Measurements from ENCODE around the gene MRPS26. TPM values are rescaled to one million over a fixed set of nuclear protein-coding genes. Genes with fewer than 3 reads are reported as not detected.

The MRPS26 gene
- total and polyA plus RNA-seq, 2 of the 13 experiments (the other 11 are each of a cell fraction or from before 2014, with no cell fraction given): 89.8 to 187 TPM

DNA sequence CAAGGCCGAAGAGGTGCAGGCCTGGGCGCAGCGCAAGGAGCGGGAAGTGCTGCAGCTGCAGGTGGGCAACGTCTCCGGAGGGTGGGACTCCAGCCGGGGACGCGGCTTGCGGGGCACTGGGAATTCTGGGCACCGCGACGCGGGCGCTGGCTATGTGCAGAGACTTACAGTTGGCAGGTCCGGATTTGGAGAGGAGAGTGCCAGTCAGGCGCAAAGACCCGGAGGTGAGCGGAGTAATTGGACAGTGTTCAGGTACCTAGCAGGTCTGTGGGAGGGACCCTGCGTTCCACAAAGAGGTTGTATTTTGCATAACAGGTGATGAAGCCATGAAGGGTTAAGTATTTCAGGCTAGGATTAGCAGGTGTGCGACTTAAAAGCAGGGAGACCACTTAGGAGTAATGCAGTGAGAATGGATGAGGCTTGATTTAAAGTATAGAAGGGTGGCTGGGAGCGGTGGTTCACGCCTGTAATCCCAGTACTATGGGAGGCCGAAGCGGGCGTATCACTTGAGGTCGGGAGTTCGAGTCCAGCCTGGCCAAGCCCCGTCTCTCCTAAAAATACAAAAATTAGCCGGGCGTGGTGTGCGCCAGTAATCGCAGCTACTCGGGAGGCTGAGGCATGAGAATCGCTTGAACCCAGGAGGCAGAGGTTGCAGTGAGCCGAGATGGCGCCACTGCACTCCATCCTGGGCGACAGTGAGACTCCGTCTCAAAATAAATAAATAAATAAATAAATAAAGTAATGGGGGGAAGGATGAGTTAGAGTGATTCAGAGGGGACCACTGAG lies 1.0 kb downstream of the MRPS26 start (continued):
- TF ChIP-seq TRAFD1 (CRISPR knock-in tag; IDR thresholded peaks at IDR 0.05; ENCODE audit: borderline replicate concordance) (no peak), REL (CRISPR knock-in tag; conservative IDR thresholded peaks at IDR 0.05) (no peak), ZNF468 (CRISPR knock-in tag; IDR thresholded peaks at IDR 0.05) (no peak), THYN1 (CRISPR knock-in tag; IDR thresholded peaks at IDR 0.05; ENCODE audit: borderline replicate concordance, low read depth) (no peak), ZFP1 (CRISPR knock-in tag; IDR thresholded peaks at IDR 0.05) (no peak), NCOA1 (CRISPR knock-in tag; IDR thresholded peaks at IDR 0.05) (peak; percentile 79; the same call in 1 of the 2 replicates), RBAK (CRISPR knock-in tag; IDR thresholded peaks at IDR 0.05) (no peak), ZKSCAN1 (IDR thresholded peaks at IDR 0.05; ENCODE audit: low read length) (no peak), AGO2 (optimal IDR thresholded peaks at IDR 0.05; ENCODE audit: low read depth, low read length) (no peak), MEF2D (CRISPR knock-in tag; IDR thresholded peaks at IDR 0.05) (no peak), ZFX (CRISPR knock-in tag; IDR thresholded peaks at IDR 0.05; ENCODE audit: low read depth) (no peak), ZNF737 (CRISPR knock-in tag; IDR thresholded peaks at IDR 0.05; ENCODE audit: borderline replicate concordance) (no peak; the same call in 1 of the 2 replicates), ZNF792 (CRISPR knock-in tag; IDR thresholded peaks at IDR 0.05) (no peak), MTA3 (CRISPR knock-in tag; IDR thresholded peaks at IDR 0.05) (no peak), GMEB1 (CRISPR knock-in tag; IDR thresholded peaks at IDR 0.05; ENCODE audit: borderline replicate concordance) (no peak), ZBTB7B (CRISPR knock-in tag; IDR thresholded peaks at IDR 0.05) (no peak), ZBTB10 (CRISPR knock-in tag; IDR thresholded peaks at IDR 0.05; ENCODE audit: borderline replicate concordance) (no peak)
- TF ChIP-seq, protein P1, sequence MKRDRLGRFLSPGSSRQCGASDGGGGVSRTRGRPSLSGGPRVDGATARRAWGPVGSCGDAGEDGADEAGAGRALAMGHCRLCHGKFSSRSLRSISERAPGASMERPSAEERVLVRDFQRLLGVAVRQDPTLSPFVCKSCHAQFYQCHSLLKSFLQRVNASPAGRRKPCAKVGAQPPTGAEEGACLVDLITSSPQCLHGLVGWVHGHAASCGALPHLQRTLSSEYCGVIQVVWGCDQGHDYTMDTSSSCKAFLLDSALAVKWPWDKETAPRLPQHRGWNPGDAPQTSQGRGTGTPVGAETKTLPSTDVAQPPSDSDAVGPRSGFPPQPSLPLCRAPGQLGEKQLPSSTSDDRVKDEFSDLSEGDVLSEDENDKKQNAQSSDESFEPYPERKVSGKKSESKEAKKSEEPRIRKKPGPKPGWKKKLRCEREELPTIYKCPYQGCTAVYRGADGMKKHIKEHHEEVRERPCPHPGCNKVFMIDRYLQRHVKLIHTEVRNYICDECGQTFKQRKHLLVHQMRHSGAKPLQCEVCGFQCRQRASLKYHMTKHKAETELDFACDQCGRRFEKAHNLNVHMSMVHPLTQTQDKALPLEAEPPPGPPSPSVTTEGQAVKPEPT (CRISPR knock-in tag; IDR thresholded peaks at IDR 0.05; ENCODE audit: low read depth): no peak
- TF ChIP-seq, protein P2, sequence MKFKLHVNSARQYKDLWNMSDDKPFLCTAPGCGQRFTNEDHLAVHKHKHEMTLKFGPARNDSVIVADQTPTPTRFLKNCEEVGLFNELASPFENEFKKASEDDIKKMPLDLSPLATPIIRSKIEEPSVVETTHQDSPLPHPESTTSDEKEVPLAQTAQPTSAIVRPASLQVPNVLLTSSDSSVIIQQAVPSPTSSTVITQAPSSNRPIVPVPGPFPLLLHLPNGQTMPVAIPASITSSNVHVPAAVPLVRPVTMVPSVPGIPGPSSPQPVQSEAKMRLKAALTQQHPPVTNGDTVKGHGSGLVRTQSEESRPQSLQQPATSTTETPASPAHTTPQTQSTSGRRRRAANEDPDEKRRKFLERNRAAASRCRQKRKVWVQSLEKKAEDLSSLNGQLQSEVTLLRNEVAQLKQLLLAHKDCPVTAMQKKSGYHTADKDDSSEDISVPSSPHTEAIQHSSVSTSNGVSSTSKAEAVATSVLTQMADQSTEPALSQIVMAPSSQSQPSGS (CRISPR knock-in tag; IDR thresholded peaks at IDR 0.05): no peak
